Brain microvascular endothelial cell (primary cell): Measurements from ENCODE around the gene GPR87.

ENCODE experiments used
- DNase-seq: peaks from one replicate; pipeline ENCODE4 v3.0.0-alpha.2; 2020
- H3K27ac ChIP-seq: fragments of 250-450 bp; sonication (Bioruptor Pico); 2 replicates; pipeline ENCODE4 v1.5.1; 2020; ENCODE audit warnings: mild to moderate bottlenecking, moderate library complexity
- H3K27me3 ChIP-seq: fragments of 250-450 bp; sonication (Bioruptor Pico); replicated peaks from 2 replicates; pipeline ENCODE4 v1.5.1; 2020; ENCODE audit warnings: mild to moderate bottlenecking
- H3K36me3 ChIP-seq: fragments of 250-450 bp; sonication (Bioruptor Pico); replicated peaks from 2 replicates; pipeline ENCODE4 v1.5.1; 2020; ENCODE audit warnings: mild to moderate bottlenecking
- H3K4me3 ChIP-seq: 2 replicates; pipeline ENCODE4 v1.5.1; 2011; ENCODE audit warnings: low read depth, mild to moderate bottlenecking, control low read depth, low read length, moderate library complexity
- CTCF ChIP-seq: IDR thresholded peaks from 2 replicates; pipeline ENCODE4 v1.5.1; 2011; ENCODE audit warnings: low read depth, mild to moderate bottlenecking, moderate library complexity, low read length, control low read depth, inconsistent platforms; ENCODE audit errors: missing control alignments
- in situ Hi-C: cut with HindIII; loops from 2 replicates; pipeline ENCODE4 v1.10.0; 2017; ENCODE audit warnings: low sequenced_read_pairs, low pct_ligation_motif_present

Gene GPR87

GRCh38 chr3:151330899-151331298 lies 14.3 kb upstream of the GPR87 start:
- Histone ChIP-seq H3K27ac (no peak overlapping the region), H3K27me3 (no peaks in the 10 kb centered on the region), H3K4me3 (no peak overlapping the region), H3K36me3 (no peaks in the 10 kb centered on the region)
- in situ Hi-C loops = no loop called here
- no peak for DNase-seq
- no peak for TF ChIP-seq CTCF

- no peak overlapping the region for H3K27ac ChIP-seq
- in situ Hi-C loops = no loop called here
- no peak for TF ChIP-seq CTCF
These were observed 13.8 kb upstream of the GPR87 start for GRCh38 chr3:151330379-151330778.

GRCh38 chr3:151329363-151329762 lies 12.7 kb upstream of the GPR87 start, which contains the start of gene P2RY13:
P2RY13 (minus strand) TSS chr3:151329549; CDS start chr3:151329528, 21 bp downstream.
- Histone ChIP-seq H3K27ac (no peak within 1 kb of the TSS), H3K27me3 (no peaks in the 10 kb centered on the region), H3K36me3 (no peaks in the 10 kb centered on the region), H3K4me3 (no peak within 1 kb of the TSS)
- no peak for DNase-seq
- in situ Hi-C loops = no loop called here
- no peak for TF ChIP-seq CTCF

More at GRCh38 chr3:151330379-151330778, 13.8 kb upstream of the GPR87 start:
- no peaks in the 10 kb centered on the region for H3K27me3 ChIP-seq
- no peak for DNase-seq
- no peak overlapping the region for H3K4me3 ChIP-seq
- no peaks in the 10 kb centered on the region for H3K36me3 ChIP-seq

GRCh38 chr3:151328298-151328995 lies 11.8 kb upstream of the GPR87 start:
- Histone ChIP-seq H3K27me3 (no peaks in the 10 kb centered on the region), H3K36me3 (no peaks in the 10 kb centered on the region), H3K27ac (no peak overlapping the region), H3K4me3 (no peak overlapping the region)
- no peak for TF ChIP-seq CTCF
- DNase-seq = no peak
- in situ Hi-C loops = no loop called here

- in situ Hi-C loops = no loop called here
- no peaks in the 10 kb centered on the region for H3K36me3 ChIP-seq
- no peak for TF ChIP-seq CTCF
- no peak for DNase-seq
- no peak overlapping the region for H3K4me3 ChIP-seq
- no peaks in the 10 kb centered on the region for H3K27me3 ChIP-seq
- H3K27ac ChIP-seq = no peak overlapping the region
These were observed 11.1 kb upstream of the GPR87 start for GRCh38 chr3:151327571-151328198.
